NOMO-1 treated with dmso at 0.1 percent for 144 hours (cell line): ENCODE results near the gene IFNAR2.

Experiments used
- DNase-seq: peaks from one replicate; lab custom pipeline; 2025; ENCODE audit not compliant: unreplicated experiment; lab: John Stamatoyannopoulos, UW

IFNAR2 gene

DNA sequence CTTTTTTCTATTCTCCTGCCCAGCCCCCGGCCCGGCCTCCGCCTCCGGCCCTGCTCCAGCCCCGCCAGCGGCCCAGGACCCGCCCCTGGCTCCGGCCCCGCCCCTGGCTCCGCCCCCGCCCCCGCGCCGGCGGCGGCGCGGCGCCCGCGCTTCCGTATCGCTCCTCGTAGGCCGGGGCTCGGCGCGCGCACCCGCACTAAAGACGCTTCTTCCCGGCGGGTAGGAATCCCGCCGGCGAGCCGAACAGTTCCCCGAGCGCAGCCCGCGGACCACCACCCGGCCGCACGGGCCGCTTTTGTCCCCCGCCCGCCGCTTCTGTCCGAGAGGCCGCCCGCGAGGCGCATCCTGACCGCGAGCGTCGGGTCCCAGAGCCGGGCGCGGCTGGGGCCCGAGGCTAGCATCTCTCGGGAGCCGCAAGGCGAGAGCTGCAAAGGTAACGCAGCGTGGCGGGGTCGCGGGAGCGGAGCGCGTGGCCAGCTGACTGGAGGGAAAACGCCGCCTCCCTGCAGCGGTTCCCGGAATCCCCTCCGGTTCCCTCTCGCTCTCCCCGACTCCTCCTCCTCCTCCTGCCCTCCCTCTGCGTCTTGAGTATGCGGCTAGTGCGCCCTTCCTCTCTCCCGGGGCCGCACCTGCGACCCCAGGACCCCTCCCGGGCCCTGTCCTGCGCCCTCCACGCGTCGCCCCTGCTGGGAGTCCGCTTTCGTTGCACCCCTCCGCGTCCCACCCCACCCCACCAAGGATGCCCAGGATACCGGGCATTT lies at the start of gene IFNAR2:
IFNAR2 (plus strand) TSS at position 155 of the 761 bp plus-strand sequence. CDS start 11,985 bp downstream, outside the sequence.
- DNase-seq = peak; percentile 23

DNA sequence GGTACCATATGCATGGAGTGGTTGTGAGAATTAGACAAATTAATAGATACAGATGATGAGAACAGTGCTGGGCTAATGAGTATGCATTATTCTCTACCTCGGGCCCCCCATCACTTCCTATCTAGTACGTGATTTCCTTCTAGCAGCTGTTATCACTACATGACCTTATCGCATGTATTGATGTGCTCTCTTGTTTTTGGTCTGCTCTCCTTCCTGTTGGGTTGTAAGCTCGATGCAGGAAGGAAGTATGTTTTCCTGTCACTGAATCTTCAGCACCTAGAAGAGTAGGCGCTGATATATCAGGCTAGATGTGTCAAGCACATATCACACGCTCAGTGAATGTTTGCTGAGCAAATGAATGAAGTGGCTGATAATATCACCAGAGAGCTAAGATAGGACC lies 43.9 kb upstream of the IFNAR2 start:
- DNase-seq = no peak

DNA sequence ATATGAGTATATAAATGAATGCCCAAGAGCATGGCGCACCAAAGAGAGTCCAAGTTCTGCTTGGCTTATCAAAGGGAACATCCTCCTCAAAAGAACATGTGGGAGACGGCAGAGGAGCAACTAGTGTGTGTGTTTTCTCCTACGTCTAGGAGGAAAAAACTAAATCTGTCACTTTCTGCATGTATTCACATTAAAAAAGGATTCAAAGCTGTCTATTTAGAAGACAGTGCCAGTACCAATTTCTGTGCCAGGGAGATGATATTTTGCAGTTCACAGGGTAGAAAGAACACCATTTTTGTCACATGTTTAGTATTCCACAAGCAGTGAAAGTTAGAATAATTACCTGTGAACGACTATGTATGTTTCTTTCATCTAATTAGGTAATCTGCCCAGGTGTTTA lies 42.5 kb upstream of the IFNAR2 start:
- no peak for DNase-seq

DNA sequence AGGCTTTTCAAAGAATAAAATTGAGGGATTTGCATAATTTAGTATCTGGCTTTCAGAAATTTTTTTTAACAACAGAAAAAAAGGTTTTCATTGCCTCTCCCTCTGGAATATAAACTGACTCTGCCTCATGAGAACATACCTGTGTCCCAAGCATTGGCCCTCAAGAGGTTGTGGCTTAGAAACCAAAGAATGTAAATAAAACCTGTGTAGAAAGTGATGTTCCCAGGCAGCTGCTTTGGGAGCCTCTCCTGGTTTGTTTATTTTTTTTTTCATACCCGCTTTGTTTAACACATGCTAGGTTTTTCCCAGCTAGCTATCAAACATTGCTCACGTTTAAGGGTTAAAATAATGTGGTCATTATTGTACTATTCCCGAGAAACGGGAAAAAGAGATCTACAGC lies 40.5 kb upstream of the IFNAR2 start:
- no peak for DNase-seq

DNA sequence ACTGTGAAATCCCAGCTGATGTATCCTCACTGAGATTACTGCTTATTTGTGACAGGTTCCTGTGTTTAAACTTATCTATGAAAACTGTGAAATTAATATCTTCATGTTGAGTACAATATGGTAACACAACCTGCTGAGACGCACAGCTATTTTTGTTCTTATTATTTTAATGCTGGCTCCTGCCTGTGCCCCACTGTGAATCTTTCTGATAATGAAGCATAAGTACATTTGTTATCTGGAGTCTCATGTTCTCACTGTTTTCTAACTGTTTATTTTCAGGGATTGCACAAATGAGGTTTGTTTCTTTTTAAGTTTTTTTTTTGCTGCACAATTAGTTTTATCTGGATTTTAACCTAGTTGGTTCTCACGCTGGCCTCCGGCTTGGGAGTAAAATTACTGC lies 39.9 kb upstream of the IFNAR2 start:
- no peak for DNase-seq

DNA sequence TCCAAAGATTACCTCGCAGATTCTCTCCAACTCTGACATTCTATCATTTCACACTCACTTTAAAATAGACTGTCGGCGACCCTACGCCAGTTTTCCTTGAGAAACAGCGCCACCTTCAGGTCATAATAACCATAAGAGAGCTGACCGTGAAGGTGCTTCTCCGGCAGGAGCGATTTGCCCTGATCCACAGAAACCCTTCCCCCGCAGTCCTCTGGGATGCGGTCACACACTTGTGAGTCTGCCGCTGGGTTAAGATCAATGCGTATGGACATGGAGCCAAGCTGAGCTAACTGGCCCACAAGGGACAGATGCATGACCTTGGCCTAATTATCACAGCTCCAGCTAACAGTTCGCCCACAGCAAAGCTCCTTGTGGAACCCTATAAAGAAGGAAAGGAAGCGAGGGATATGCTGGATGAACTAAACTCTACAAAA lies 32.8 kb upstream of the IFNAR2 start:
- no peak for DNase-seq

DNA sequence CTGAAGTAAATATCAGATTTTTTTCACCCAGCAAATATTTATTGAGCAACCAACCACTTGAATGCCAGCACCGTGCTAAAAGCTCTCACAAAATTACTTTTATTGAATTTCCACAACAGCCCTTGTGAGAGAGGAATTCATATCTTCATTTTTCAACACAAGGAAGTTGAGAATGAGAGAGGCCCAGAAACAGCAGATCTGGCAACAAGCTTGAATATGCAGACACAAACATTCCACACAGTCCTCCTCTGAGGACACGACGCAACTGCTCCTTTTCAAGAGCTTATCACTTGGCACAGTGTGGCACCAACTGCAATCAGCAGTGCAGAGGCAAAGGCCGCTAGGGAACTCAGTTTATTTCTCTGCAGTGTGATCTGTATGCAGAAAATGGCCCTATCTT lies 32.2 kb upstream of the IFNAR2 start:
- DNase-seq = no peak

DNA sequence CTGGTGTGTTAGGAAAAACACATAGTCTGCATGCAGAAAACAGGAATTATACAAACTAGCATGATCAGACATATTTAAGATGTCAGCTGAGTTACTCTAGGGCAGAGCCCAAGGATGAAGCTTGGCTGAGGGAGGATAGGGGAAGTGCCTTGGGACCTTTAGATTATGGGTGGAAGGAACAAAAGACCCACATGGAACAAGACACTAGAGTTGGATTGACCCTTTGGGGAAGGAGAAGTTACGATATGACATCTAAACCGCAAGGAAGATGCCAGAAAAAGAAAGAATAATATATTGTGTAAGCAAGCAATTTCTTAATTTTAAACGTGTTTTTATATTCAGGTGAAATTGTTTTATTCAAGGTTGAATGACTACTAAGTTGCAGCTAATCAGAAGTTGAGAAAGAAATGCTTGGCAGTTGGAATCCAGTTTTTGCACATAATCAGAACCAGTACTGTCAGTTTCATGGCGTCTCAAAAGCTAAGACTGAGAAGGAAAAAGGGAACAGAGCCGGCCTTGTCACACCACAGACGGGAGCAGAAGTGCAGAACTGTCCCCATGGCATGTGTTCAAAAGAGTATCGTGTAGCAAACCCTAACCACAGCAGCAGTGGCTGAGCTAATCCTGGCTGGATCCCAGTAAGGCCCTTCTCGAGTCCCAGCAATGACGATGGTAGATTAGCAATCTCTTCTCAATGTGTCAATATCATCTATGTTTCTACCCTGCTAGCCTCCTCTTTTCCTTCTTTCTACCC lies 31.2 kb upstream of the IFNAR2 start:
- peak; percentile 83 for DNase-seq

DNA sequence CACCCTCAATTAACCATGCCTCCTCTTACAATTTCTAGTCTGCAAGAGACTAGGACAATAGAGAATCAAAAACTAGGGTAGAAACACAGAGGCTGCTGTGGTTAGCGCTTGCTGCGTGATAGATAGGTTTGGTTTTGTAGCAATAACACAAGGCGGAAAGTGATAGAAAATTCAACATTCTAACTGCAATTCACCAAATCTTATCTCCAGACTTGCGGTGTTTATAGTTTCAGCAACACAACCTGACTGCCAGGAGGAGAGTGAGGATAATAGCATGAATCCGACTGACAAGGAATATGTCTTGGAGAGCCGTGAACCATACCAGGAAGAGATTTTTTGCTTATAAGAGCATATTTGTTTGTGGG lies 30.7 kb upstream of the IFNAR2 start:
- DNase-seq = no peak

DNA sequence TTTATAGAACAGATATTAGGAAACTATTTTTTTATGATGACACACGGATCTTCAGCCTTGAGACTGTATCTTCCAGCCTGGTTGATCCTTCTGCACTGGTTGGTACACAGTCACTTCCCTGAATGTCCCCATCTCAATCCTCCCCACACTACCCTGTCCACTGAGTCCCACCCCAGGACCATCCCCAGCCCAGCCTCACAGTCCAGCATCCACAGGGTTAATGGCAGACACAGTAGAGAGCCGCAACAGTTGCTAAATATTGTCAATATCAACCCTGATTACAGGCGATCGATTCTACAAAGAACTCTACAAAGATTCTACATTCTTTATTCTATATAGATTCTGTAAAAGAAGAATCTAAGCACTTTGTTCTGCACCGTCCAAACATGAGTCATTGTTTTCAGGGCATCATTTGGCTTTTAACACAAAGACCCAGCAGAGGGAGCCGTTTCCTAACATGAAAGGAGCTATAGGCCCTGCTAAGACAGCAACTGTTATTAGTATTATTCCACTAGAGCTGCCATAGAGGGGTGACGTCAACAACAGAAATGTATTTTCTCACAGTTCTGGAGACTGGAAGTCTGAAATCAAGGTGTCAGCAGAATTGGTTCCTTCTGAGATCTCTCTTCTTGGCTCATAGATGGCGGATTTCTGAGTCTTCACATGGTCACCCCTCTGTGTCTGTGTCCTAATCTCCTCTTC lies 30.1 kb upstream of the IFNAR2 start:
- DNase-seq = peak; percentile 88

DNA sequence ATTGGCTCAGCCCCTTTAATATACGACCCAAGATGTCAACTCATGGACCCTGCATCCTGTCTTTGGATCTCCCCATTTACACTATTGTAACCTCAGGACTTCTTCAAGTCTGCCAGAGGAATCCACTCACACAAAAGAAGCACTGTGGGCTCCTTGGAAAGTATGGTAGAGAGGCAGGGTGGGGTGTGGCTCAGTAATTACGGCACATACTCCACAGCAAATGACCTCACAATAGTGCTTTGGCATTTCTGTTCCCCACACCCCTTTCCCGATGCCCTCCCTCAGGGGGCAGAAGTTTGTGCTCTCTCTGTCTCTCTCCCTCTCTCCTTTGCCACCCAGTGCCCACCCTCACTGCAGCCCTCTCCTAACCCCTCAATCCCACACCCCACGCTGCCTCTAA lies 27.8 kb upstream of the IFNAR2 start:
- DNase-seq = no peak

DNA sequence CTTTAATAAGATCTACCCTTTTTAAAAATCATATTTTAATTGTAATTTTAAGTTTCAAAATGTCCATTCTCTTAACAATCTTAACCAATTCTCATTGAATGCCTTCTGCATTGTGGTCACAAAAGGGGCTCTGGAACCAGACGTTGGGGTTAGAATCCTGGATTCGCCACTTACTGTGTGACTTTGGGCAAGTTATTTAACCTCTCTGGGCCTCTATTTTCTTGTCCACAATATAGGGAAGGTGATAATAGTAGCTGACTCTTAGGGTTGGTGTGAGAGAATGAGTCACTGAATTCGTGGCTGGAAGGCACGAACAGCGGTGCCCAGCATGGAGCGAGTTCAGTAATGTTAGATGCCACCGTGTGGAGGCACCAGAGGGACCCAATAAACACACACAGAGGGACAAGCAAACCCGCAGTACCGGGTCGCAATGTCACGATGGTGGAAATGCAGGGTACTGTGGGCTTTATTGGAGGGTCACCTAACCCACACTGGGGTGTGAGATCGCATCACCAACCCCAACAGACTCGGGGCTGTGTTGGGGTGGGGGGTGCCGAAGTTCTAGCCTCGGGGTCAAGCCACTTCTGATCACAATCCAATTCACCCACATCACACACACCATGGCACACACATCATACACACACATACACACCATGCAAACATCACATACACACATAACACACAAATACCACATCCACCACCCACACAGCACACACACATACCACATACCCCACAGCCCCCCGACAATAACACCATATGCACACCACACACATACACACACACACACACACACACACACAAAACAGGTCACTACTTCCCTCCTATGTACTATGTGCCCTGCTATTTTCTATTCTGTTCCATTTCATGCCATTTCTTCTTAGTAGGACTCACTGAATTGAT lies 27.0 kb upstream of the IFNAR2 start:
- DNase-seq = peak; percentile 57

DNA sequence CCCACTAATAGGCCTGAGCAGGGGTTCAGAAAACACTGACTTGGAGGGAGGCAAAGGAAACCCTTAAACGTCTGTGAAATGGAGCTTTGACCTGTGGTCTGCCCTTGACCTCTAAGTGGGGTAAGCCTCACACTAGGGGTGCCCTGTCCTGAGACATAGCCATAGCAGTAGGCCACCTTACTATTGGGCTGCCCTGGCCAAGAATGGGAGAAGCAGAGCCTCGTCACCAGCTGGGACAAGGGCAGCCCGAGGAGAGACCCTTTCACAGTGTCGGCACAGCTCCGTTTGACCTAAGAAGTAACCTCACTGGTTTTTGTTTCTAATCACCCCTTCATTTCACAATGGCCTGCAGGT lies 26.4 kb upstream of the IFNAR2 start:
- DNase-seq = peak; percentile 52

DNA sequence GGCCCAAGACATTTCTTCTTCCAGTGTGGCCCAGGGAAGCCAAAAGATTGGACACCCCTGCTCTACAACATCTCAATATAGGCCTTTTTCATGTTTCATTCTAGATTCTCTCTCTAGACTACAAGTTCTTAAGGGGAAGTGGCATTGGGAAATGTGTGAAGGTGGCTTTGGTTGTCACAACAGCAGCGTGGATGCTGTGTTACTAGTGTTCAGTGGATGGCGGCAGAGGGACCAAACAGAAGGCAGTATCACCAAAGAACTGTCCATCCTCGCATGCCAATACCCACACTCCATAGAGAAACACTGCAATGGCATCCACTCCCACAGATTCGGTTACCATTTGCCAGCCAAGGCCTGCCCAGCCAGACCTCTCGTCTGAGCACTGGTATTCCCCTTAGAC lies 24.3 kb upstream of the IFNAR2 start:
- peak; percentile 81 for DNase-seq

DNA sequence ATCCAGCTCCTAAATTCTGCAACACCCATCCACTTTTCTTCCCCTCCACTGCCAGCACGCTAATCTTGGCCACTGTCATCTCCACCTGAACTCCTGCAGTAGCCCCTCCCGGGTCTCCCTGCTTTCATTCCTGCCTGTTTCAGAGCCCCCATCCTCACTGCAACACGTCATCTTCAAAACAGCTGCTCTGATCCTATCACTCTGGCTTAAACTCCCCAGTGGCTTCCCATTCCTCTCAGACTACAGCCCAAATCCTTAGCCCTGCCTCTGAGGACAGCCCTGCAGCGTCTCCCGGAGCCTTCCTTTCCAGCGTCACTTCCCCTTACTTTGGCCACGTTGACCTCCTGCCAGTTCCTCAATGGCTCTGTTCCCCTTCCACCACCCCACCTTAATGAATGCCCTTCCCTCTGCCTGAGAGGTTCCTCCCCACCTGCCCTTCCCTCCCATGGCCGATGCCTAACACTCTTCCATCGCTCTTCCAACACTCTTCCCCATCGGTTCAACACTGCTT lies 22.9 kb upstream of the IFNAR2 start:
- DNase-seq = peak; percentile 46

DNA sequence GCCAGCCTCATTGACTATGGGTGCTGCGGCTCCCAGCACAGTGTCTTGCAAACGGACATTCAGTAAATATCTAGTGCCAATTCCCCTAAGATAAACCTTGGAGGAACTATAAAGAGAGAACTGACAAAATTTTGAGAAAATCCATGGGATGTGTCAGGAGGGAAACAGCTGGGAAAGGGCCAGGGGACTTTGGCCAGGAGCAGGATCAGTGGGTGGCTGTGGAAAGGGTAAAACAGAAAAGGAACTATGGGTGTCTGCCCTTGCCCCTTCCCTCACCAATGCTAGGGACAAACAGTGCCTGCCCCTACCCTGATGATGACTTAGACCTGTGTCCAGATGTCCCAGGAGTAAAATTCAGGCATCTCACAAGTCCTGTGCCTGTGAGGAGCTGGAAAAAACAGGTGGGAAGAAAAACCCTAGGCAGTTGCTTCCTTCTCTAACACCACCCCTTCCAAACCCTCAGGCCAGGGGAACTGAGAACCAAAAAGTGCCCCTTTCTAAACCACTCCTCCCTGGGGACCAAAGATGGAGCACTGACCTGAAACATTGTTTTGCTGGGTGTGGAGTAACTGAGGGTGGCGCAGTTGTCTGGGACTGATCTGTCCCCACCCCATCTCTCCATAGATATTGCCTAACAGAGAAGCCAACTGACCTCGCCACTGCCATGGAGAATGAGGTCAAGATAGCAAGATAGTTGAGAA lies 22.1 kb upstream of the IFNAR2 start:
- DNase-seq = no peak

DNA sequence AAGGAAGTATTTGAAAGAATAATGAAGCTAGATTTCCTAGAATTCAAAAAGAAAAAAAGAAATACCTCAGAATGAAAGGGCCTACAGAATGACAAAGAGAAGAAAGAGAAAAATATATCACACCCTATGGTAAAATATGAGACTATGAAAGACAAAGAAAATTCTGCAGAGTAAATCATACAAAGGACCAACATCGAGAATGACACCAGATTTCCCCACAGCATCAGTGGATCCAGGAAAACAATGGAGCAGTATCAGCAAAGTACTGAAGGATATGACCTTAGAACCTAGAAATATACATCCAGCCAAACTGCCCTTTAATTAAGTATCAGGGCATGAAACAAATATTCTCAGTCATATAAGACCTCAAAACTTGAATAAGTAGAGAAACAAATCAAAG lies 21.2 kb upstream of the IFNAR2 start:
- DNase-seq = no peak

DNA sequence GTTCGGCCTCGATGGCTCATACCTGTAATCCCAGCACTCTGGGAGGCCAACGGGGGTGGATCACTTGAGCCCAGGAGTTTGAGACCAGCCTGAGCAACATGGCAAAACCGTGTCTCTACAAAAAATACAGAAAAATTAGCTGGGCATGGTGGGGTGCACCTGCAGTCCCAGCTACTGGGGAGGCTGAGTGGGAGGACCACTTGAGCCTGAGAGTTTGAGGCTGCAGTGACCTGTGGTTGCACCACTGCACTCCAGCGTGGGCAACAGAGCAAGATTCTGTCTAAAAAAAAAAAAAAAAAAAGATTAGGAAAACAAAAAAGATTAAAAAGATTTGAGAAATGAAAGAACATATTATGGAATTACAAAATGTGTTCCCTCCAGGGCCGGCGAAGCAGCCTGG lies 18.4 kb upstream of the IFNAR2 start:
- DNase-seq = no peak

DNA sequence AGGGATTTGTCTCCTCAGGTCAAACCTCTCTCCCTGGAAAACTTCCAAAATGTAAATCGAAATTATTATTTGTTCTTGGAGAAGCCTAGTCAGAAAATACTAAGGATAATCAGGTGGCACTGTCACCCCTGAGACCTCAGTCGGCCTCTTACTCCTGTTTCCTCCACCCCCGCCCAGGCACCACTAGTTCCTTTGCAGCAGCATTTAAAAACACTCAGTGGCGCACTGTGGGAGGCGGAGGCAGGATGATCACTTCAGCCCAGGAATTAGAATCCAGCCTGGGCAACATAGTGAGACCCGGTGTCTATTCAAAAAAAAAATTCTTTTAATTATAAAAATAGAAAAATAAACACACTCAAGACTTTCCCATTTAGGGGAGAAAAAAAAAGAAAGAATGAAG lies 18.0 kb upstream of the IFNAR2 start:
- no peak for DNase-seq

DNA sequence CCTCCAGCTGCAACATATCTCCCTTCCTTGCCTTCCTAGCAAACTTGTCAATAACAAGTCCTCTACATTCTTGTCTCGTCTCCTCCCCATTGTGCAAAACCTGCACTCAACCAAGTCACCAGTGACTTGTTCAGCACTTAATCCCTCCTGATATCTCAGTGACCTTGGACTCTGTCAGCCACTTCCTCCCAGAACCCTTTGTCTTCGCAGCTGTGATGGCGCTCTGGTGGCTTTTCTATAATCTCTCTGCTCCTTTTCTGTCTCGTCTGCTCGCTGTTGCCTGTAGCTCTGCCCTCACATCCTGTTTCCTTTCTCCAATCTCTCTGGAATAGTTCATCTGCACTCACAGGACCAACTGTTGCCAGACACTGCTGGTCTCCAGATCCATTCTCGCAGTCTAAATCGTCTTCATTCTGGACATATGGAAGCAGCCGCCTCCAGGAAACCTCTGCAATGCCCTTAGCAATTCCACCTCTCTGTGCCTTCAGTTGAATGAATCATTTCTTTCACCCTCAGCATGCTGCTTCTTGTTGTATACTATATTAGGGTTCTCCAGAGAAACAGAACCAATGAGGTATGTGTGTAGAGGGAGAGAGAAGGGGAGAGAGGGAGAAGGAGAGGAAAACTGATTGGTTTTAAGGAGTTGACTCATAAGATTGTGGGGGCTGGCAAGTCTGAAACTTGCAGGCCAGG lies 17.4 kb upstream of the IFNAR2 start:
- DNase-seq = no peak
